ENCODE results near the gene CDYL2.

The CDYL2 gene

DNA sequence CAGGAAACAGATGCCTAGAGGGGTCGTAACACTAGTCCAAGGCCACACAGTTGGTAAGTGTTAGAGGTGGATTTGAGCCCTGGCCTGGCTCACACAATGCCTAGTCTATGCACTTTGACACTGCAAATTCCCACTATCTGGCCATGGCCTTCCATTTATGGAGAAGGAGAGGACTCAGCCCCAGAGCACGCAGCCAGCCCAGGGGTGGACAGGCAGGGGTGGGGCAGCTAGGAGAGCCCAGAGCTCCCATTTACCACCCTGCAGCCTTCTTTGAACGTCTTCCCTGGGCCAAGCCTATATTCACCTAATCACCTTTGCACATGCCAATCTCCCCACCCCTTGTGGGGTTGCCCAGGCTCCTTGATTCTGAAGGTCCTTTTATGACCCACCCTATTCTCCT, 182.4 kb downstream of the CDYL2 start:
- no peak for DNase-seq (ENCODE audit: low spot score)

DNA sequence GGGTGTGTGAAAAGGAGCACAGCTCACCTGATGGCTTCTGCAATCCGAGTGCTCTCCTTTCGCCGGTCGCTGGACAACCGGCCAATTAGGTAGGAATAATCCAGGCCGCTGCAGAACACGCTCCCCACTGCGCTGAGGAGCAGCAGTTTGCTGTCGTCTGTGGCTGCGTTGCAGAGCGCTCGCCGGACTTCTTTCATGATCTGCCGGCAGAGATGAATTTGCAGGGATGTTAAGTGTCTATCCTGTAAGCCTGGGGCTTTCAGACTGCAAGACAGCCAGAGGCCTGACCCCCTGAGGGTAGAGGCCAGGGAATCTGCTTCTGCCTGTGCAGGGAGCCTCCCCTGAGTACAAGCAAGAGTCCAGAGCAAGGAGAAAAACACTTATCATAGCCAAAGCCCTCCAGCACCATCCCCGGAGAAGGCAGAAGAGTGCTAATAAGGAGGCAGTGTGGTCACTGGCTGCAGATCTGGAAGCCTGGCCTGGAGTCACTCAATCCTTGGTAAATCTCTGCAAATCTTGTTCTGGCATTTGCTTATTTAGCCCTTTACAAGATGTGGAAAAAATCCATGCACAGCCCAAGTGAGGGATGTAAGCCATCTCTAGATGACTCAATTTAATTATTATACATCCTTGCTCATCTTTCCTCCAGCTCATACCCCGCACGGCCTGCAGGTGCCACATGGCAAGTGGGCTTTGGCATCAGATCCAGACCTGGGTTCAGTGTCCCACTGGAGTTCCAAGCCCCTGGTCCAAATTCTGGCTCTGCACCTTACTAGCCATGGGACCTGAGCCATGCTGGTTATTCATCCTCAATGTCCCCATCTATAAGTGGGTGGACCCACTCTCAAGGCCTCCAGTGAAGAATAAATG, 183.4 kb downstream of the CDYL2 start:
- DNase-seq (ENCODE audit: low spot score): no peak

- no peak for DNase-seq (ENCODE audit: low spot score)
These were observed 184.6 kb downstream of the CDYL2 start for GRCh38 chr16:80619824-80620223.

GRCh38 chr16:80618862-80619648, 185.3 kb downstream of the CDYL2 start:
- DNase-seq (ENCODE audit: low spot score): no peak

GRCh38 chr16:80616362-80616761, 188.0 kb downstream of the CDYL2 start:
- DNase-seq (ENCODE audit: low spot score): no peak

DNA sequence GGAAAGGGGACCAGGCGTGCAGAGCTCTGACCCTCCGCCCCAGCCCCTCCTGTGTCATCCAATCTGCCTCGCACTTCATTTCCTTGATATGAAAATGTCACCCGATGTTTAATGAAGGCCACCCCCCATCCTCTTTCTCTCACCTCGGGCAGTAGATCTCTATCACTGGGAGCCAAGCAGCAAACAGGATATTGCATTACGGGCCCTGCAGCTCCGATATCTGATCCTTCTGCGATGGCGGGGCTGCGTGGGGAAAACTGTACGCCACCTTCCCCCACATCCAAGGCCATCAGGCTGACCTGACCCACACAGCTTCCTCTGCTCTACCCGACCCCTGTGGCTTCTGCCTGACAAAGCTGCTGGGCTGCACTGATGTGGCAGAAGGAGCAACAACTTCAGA, 188.7 kb downstream of the CDYL2 start:
- DNase-seq (ENCODE audit: low spot score): no peak

GRCh38 chr16:80614908-80615671, 189.3 kb downstream of the CDYL2 start:
- DNase-seq (ENCODE audit: low spot score): no peak

DNA sequence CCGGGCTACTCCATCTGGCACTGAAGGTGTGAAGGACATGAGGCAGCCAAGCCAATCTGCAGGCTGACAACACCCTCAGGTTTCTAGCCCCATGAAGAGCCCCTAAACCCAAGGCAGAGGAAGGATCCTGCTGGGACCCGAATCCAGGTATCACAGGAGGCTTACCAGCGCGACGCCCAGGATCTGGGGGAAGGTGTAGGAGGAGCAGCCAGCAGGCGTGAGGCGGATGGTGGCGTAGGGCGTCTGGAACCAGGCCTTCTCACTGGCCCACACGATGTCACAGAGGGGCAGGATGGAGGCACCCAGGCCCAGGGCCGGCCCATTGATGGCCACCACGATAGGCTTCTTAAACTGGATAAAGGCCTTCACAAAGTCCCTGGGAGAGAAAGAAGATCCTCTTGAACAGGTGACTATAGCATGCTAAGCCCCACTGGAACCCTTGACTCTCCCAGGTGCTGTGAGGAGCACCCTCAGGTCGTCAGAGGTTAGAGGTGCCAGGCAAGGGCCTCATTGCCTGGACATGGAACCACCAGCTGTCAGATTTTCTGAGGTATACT, 191.9 kb downstream of the CDYL2 start:
- no peak for DNase-seq (ENCODE audit: low spot score)

DNA sequence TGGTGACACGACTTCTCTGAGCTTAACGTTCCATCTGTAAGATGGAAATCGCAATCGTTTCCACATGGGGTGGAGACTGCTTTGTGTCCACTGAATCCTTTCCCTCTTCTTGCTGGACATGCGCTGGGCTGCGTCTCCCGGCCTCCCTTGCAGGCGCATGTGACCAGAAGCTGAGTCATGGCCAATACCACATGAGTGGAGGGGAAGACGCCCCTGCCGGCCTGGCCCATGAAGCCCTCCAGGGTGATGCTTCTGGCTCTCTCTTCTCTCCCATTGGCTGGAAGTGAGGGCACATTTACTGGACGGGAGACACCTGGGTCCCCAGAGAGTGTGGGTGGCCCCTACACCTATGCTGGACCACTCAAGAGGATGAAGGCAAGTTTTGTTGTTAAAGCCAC, 192.5 kb downstream of the CDYL2 start:
- DNase-seq (ENCODE audit: low spot score): no peak

DNA sequence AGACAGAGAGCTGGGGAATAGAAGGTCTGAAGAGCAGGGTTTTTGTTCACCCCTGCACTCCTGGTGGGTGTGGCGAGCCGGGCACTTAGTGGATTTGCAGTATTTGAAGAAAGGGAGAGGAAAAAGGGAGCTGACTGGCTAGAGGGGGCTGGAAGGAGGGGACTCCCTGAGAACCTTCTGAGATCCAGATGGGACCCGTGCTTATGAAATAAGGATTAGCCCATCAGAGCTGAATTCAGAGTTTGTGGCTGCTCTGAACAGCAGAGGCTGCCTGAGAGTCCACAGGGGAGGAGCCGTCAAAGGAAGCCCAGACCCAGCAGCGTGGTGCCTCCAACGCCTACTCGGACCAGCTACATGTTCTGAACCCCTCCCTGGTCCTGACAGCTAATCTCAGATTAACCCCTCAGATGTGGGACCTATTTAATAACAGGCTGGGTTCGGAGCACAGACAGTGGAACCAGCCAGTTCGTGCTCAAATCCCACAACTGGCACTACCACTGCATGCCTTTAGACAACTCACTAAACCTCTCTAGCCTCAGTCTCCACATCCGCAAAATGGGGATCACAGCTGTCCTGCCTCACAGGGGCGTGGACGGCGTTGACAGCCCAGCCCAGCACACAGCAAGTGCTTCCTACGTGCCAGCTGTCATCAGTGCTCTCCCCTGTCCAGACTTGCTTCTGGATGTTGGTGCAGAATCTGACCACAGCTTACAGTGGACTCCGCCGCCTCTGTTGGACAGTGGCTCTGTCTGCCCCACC, 193.0 kb downstream of the CDYL2 start:
- DNase-seq (ENCODE audit: low spot score): no peak

DNA sequence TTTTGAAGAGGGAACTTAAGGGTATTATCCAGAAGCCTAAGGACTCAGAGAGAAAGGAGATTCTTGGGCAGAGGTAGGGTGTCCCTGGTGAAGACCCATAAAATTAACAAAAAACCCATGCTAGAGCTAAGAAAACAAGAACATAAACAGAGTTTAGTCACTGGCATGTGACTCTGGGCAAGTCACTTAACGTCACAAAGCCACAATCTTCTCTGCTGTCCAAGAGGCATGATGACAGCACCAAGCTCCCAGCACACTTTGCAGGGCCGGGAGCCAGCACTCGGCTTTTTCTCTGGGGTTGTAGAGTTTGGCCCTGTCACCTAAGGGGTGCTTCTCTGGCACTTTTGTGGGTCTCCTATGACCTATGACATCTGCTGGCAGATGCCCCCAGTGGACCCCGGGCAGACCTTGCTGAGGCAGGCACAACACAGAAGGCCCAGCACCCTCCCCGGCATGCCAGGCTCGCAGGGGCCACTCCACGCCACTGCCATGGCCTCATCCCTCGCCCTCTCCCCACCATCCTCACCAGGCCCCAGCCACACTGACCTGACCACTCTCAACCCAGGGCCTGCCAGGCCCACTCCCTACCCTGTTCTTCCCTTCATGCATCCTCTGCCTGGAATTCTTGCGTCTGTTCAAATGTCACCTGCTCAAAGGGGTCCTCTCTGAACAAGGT, 193.8 kb downstream of the CDYL2 start:
- no peak for DNase-seq (ENCODE audit: low spot score)

DNA sequence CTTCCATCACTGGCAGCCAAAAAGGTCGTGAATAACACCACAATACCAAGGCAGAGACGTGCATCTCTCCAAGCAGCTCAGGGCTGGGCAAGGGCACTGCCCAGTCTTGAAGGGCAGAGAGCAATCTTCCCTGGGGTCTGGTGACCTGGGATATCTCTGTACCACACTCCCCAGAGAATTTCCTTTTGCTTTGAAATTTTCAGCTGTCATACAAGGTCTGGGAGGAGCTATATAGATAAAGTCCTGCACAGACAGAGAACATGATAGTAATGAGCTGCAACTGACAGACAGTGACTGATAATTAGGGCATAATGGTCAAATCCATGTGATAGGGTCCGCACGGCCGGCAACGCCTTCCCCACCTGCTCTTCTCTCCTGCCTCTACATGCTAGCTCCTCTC, 195.5 kb downstream of the CDYL2 start:
- peak; percentile 6 for DNase-seq (ENCODE audit: low spot score)

DNA sequence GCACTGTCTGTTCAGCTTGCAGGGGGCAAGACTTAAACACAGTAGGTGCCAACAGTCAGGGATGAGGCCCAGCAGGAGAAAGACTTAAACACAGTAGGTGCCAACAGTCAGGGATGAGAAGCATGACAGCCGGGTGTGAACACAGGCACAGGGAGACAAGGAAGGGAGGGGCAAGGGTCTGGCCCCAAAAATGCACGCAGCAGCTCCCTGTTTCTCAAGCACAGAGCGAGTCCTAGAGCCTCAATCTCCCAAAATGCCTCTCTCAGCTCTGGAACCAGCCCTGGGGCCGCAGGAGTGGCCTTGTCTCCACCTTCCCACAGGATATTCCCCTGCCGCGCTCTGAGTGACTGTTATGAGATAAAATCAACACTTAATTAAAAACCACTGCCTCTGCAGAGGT, 197.2 kb downstream of the CDYL2 start:
- no peak for DNase-seq (ENCODE audit: low spot score)

GRCh38 chr16:80606221-80606766, 198.1 kb downstream of the CDYL2 start:
- peak; percentile 25 for DNase-seq (ENCODE audit: low spot score)

DNA sequence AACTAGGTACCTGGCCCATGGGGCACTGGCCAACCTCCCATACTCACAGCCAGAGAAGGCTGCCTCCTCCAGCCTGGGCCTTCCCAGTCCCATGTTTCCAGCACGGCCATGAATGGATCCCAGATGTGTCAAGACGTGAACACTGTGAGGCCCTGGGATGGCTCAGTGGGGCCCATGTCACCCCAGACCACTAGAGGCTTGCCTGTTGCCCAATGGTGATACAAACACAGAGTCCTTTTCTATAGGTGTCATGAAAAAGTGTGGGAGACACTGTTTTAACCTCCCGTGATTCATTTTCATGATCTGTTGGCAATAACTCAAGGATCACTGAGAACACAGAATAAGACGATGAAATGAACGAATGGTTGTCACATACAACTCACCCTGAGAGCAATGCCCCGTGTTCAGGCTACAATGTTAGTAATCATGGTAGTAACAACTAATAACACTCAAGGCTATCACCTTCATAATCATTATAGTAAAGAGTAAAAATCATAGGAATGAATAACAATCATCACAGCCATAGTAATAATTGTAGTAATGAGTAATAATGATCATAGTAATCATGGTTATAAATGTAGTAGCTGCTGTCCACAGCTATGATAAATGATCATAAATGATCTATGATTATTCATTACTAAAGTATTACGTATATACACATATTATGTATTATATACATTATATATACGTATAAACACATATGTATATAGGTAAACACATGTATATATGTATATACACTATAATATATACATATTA, 199.6 kb downstream of the CDYL2 start:
- DNase-seq (ENCODE audit: low spot score): no peak

DNA sequence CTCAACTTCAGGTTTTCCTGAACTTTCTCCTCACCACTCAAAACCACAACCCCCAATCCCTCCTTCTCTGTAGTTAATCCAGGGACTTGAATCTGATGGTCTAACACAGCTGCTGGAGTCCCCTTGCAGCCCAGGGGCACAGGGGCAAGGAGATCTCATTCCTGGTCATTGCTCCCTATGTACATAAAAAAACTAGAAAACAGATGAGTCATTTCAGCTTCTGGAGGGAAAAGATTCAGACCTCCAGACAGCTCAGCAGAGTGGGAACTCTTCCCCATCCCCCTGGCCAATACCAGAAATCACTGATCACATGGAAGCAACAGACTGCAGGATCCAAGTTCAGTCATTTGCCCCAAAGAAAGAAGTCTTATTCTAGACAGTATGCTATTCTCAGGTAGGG, 201.5 kb downstream of the CDYL2 start:
- no peak for DNase-seq (ENCODE audit: low spot score)

DNA sequence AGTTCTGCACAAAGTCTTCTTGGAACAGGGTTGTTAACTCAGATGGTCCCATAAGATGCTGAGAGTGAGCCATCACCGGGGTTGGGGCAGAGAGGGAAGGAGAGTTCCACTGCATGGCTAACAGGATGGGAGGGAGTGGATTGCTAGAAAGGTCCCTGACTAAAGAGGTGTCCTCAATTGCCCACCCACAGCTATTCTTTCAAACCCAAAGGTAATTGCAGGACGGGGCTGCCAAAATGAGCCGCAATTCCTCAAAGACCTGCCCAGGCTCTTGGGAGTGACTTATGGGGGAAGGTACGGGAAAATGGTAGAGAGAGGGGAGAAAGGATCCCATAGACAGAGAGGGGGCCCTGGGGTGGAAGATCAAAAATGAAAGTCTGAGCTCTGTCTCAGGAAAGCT, 203.2 kb downstream of the CDYL2 start:
- no peak for DNase-seq (ENCODE audit: low spot score)

- no peak for DNase-seq (ENCODE audit: low spot score)
These were observed 204.9 kb downstream of the CDYL2 start for GRCh38 chr16:80599466-80599865.

GRCh38 chr16:80596507-80597207, 207.7 kb downstream of the CDYL2 start:
- DNase-seq (ENCODE audit: low spot score): no peak

Measured in ecto neural progenitor cell (in vitro differentiated cells).